HL-60 (cell line): ENCODE measurements around the gene MYO1D.

ENCODE experiments used
- POLR2AphosphoS5 ChIP-seq: IDR thresholded peaks from 2 replicates; pipeline ENCODE4 v1.6.1; 2012; ENCODE audit warnings: low read depth
- TF ChIP-seq, protein P1 (sequence below): IDR thresholded peaks from one replicate; pipeline ENCODE4 v1.5.1; 2011; ENCODE audit warnings: low read length, control low read depth, inconsistent platforms; ENCODE audit not compliant: insufficient read depth
- TF ChIP-seq, protein P2 (sequence below): IDR thresholded peaks from 2 replicates; pipeline ENCODE4 v1.6.1; 2012; ENCODE audit warnings: low read depth; ENCODE audit not compliant: insufficient replicate concordance

DNA sequence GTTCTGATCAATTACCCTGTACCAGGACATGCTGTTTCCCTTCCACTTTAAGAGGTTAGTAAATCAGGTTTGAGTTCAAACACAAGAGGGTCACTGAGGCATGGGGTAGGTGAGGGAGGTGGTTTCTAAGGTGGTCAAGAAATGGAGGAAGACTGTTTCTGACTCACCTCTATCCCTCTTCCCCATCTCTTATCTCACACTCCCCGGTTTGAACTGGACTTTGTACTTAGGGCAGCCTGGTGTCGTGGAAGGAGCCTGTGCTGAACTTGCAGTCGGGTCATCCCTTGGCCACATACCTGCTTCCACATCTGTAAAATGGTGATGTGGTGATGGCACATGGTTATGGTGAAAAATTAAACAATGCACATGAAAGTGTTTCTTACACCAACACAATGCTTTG is 33.8 kb upstream of the MYO1D start:
- TF ChIP-seq, protein P1, sequence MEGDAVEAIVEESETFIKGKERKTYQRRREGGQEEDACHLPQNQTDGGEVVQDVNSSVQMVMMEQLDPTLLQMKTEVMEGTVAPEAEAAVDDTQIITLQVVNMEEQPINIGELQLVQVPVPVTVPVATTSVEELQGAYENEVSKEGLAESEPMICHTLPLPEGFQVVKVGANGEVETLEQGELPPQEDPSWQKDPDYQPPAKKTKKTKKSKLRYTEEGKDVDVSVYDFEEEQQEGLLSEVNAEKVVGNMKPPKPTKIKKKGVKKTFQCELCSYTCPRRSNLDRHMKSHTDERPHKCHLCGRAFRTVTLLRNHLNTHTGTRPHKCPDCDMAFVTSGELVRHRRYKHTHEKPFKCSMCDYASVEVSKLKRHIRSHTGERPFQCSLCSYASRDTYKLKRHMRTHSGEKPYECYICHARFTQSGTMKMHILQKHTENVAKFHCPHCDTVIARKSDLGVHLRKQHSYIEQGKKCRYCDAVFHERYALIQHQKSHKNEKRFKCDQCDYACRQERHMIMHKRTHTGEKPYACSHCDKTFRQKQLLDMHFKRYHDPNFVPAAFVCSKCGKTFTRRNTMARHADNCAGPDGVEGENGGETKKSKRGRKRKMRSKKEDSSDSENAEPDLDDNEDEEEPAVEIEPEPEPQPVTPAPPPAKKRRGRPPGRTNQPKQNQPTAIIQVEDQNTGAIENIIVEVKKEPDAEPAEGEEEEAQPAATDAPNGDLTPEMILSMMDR: no peak
- TF ChIP-seq POLR2AphosphoS5: no peak
- TF ChIP-seq, protein P2, sequence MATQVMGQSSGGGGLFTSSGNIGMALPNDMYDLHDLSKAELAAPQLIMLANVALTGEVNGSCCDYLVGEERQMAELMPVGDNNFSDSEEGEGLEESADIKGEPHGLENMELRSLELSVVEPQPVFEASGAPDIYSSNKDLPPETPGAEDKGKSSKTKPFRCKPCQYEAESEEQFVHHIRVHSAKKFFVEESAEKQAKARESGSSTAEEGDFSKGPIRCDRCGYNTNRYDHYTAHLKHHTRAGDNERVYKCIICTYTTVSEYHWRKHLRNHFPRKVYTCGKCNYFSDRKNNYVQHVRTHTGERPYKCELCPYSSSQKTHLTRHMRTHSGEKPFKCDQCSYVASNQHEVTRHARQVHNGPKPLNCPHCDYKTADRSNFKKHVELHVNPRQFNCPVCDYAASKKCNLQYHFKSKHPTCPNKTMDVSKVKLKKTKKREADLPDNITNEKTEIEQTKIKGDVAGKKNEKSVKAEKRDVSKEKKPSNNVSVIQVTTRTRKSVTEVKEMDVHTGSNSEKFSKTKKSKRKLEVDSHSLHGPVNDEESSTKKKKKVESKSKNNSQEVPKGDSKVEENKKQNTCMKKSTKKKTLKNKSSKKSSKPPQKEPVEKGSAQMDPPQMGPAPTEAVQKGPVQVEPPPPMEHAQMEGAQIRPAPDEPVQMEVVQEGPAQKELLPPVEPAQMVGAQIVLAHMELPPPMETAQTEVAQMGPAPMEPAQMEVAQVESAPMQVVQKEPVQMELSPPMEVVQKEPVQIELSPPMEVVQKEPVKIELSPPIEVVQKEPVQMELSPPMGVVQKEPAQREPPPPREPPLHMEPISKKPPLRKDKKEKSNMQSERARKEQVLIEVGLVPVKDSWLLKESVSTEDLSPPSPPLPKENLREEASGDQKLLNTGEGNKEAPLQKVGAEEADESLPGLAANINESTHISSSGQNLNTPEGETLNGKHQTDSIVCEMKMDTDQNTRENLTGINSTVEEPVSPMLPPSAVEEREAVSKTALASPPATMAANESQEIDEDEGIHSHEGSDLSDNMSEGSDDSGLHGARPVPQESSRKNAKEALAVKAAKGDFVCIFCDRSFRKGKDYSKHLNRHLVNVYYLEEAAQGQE: no peak
